ENCODE measurements around the gene SLC22A6. TPM values are rescaled to one million over a fixed set of nuclear protein-coding genes. Genes with fewer than 3 reads are reported as not detected.

The SLC22A6 gene
- total RNA-seq, 2 donors from 2014 or later = not detected

DNA sequence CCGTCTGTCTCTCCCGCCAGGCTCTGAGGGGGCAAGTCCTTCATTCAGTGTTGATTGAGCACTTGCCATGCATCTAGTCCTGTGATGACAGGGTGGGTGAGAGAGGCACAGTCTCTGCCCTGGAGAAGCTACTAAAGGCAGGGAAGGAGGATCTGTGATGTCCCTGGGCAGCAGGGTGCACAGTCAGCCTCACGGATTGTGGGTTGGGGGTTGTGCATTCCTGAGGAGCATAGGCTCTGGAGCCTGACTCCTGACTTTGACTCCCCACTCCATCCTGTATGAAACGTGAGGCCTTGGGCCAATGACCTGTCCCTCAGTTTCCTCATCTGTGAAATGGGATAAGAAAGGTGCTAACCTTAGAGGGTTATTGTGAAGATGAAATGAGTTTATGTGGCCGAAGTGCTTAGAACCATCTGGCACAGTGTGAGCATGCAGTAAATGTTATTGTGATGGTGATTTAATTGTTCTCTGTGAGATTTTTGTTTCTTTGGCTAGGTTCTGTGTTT, 26.2 kb upstream of the SLC22A6 start:
- Mint-ChIP-seq H3K36me3 (ENCODE audit: insufficient read depth in 2 of 2) (no peaks in the 10 kb centered on the region), H3K4me3 (no peak overlapping the region), H3K27me3 (ENCODE audit: low read depth) (peaks cover 17% of the 10 kb centered on the region), H3K9me3 (no peaks in the 10 kb centered on the region), H3K27ac (no peak overlapping the region), H3K4me1 (ENCODE audit: low read depth) (no peaks in the 10 kb centered on the region)
- DNase-seq (no peak), ATAC-seq (replicated peaks in 1 of 2) (no peak)

DNA sequence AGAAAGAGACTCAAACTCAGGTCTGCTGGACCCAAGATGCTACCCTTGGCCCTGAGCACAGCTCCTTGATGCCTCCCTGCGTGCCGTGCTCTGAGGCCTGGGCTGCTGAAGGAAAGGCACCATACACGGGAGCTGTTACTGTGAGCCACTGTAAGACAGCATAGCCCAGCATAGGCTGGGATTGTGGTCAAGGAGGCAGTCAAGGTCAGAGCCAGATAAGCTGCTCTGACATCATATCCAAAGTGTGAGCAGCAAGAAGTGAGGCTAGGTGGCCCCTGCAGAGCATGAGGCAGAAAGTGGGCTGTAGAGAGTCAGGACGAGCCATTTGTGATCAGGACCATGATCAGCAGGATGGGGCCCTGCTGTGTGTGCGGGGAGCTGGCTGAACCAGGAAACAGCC, 23.2 kb upstream of the SLC22A6 start:
- no peak for ATAC-seq (replicated peaks in 1 of 2)
- H3K27me3 Mint-ChIP-seq (ENCODE audit: low read depth) = no peaks in the 10 kb centered on the region
- no peaks in the 10 kb centered on the region for H3K9me3 Mint-ChIP-seq
- no peaks in the 10 kb centered on the region for H3K36me3 Mint-ChIP-seq (ENCODE audit: insufficient read depth in 2 of 2)
- no peaks in the 10 kb centered on the region for H3K4me1 Mint-ChIP-seq (ENCODE audit: low read depth)
- H3K27ac Mint-ChIP-seq = no peak overlapping the region
- DNase-seq = no peak
- no peak overlapping the region for H3K4me3 Mint-ChIP-seq

DNA sequence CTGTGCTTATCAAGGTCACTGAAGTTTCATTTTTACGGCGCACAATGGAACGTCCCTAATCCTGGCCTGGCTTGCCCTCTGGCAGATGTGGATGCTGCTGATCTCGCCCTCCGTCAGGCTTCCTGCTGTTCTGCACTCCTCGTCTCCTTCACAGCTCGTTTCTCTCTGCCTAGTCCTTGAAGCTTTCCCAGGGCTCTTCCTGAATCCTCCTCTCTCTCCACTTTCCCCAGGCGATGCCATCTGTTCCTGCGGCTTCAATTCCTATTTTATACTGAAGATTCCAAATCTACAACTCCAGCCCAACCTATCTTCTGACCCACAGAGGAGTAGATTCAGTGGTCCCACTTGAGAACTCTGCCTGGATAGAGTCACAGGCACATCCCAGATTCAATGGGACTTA, 16.7 kb upstream of the SLC22A6 start:
- H3K9me3 Mint-ChIP-seq = no peaks in the 10 kb centered on the region
- H3K4me1 Mint-ChIP-seq (ENCODE audit: low read depth) = no peaks in the 10 kb centered on the region
- no peak overlapping the region for H3K27ac Mint-ChIP-seq
- H3K36me3 Mint-ChIP-seq (ENCODE audit: insufficient read depth in 2 of 2) = no peaks in the 10 kb centered on the region
- DNase-seq = no peak
- H3K4me3 Mint-ChIP-seq = no peak overlapping the region
- H3K27me3 Mint-ChIP-seq (ENCODE audit: low read depth) = no peaks in the 10 kb centered on the region
- ATAC-seq (replicated peaks in 1 of 2) = no peak

DNA sequence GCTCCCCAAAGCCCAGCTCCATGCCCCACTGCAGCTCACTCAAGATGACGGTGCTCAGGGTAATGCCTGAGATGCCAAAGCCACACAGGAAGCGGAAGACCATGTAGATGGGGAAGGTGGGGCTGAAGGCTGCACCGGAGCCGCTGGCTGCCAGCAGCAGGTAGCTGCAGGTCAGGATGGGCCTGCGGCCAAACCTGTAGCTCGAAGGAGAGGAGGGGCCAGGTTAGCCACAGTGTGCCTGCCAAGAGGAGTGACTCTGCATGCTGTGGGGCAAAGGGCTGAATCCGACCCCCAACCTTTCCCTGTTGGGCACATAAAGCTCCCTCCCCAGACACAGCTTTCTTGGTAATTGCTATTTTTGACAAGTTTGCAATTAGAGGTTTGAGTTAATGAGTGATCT, 14.9 kb upstream of the SLC22A6 start:
- H3K4me3 Mint-ChIP-seq = no peak overlapping the region
- ATAC-seq (replicated peaks in 1 of 2) = no peak
- H3K27me3 Mint-ChIP-seq (ENCODE audit: low read depth) = no peaks in the 10 kb centered on the region

DNA sequence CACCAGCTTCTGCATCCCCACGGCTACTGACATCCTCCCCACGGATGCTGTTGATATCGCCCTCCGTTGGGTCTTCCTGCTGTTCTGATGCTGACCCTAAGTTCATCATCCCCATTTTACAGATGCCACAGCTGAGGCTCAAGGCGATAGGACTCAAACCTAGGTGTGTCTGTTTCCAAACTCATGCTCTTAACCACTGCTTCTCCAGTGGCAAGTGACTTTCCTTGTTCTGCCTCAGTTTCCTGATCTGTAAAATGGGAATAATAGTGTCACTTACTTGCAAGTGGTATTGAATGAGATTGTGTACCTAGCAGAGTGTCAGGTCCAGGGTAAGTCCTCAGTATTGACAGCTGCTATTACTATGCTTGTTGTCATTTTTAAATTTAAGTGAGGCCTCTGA, 14.4 kb upstream of the SLC22A6 start:
- H3K27ac Mint-ChIP-seq = no peak overlapping the region
- H3K9me3 Mint-ChIP-seq = no peaks in the 10 kb centered on the region
- no peaks in the 10 kb centered on the region for H3K36me3 Mint-ChIP-seq (ENCODE audit: insufficient read depth in 2 of 2)
- ATAC-seq (replicated peaks in 1 of 2) (no peak), DNase-seq (no peak)
- H3K27me3 Mint-ChIP-seq (ENCODE audit: low read depth) = no peaks in the 10 kb centered on the region
- no peak overlapping the region for H3K4me3 Mint-ChIP-seq
- no peaks in the 10 kb centered on the region for H3K4me1 Mint-ChIP-seq (ENCODE audit: low read depth)

More for the DNA sequence above, 14.9 kb upstream of the SLC22A6 start:
- Mint-ChIP-seq H3K9me3 (no peaks in the 10 kb centered on the region), H3K4me1 (ENCODE audit: low read depth) (no peaks in the 10 kb centered on the region), H3K36me3 (ENCODE audit: insufficient read depth in 2 of 2) (no peaks in the 10 kb centered on the region), H3K27ac (no peak overlapping the region)
- DNase-seq = no peak

DNA sequence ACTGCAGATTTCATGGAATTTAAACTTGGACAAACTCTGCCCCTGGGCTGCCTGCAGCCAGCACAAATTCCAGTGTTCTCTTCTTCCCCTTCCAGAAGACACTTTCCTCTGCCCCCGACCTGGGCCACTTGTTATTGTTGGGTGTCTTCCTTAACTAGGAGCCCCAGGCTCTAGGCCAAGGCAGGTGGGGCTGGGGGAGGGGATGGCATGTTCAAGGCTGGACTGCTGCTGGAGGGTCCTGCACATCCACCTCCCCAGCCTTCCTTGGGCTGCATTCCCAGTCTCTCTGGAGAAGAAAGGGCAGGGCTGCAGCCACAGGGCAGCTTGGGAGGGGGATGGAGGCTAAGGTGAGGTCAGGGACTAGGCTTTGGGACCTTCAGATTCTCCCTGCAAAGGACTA, 11.5 kb upstream of the SLC22A6 start:
- Mint-ChIP-seq H3K4me3 (no peak overlapping the region), H3K27me3 (ENCODE audit: low read depth) (no peaks in the 10 kb centered on the region), H3K4me1 (ENCODE audit: low read depth) (no peaks in the 10 kb centered on the region), H3K27ac (no peak overlapping the region), H3K36me3 (ENCODE audit: insufficient read depth in 2 of 2) (no peaks in the 10 kb centered on the region), H3K9me3 (no peaks in the 10 kb centered on the region)
- ATAC-seq (replicated peaks in 1 of 2) (no peak), DNase-seq (no peak)

DNA sequence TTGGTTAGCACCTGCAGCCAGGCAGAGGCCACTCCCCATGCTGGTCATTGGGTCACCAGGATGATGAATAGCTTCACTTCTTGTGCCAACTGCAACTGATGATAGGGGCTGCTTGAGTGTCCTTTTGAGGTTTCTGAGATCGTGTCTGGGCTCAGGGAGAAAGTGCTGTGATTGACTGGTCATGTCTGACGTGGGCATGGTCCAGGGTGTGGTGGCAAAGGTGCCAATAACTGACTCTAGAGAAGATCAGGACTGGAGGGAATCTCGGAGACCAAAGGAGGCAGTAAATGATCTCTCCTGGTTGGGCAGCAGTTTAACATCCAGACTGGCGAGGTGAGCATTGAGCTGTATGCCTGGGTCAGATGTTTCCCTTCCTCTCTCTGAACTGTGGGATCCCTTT, 10.0 kb upstream of the SLC22A6 start:
- H3K4me1 Mint-ChIP-seq (ENCODE audit: low read depth) = no peaks in the 10 kb centered on the region
- no peaks in the 10 kb centered on the region for H3K9me3 Mint-ChIP-seq
- H3K36me3 Mint-ChIP-seq (ENCODE audit: insufficient read depth in 2 of 2) = no peaks in the 10 kb centered on the region

DNA sequence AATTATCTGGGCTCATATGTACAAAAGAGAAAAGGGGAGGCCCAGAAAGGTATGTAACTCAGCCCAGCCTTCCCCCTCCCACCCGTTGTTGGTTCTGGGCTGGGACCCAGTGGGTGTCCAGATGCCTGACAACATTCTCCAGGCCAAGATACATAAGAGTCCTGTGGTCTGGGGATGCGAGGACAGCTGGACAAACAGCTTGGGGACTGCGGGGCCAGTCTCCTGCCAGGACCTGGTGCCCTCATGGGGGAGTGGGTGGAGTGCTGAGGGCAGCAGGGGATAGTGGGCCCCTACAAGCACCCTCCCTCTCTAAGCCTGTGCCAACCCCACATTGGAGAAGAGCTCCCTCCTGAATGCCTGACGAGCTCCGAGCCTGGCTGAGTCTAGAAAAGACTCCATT, 3.5 kb upstream of the SLC22A6 start:
- Mint-ChIP-seq H3K27me3 (ENCODE audit: low read depth) (peaks cover 23% of the 10 kb centered on the region), H3K4me3 (no peak overlapping the region), H3K36me3 (ENCODE audit: insufficient read depth in 2 of 2) (no peaks in the 10 kb centered on the region), H3K4me1 (ENCODE audit: low read depth) (no peaks in the 10 kb centered on the region), H3K27ac (no peak overlapping the region), H3K9me3 (no peaks in the 10 kb centered on the region)
- ATAC-seq (replicated peaks in 1 of 2) = no peak
- no peak for DNase-seq

More for the DNA sequence above, 10.0 kb upstream of the SLC22A6 start:
- H3K4me3 Mint-ChIP-seq = no peak overlapping the region
- DNase-seq = no peak
- H3K27me3 Mint-ChIP-seq (ENCODE audit: low read depth) = no peaks in the 10 kb centered on the region
- no peak overlapping the region for H3K27ac Mint-ChIP-seq
- no peak for ATAC-seq (replicated peaks in 1 of 2)

DNA sequence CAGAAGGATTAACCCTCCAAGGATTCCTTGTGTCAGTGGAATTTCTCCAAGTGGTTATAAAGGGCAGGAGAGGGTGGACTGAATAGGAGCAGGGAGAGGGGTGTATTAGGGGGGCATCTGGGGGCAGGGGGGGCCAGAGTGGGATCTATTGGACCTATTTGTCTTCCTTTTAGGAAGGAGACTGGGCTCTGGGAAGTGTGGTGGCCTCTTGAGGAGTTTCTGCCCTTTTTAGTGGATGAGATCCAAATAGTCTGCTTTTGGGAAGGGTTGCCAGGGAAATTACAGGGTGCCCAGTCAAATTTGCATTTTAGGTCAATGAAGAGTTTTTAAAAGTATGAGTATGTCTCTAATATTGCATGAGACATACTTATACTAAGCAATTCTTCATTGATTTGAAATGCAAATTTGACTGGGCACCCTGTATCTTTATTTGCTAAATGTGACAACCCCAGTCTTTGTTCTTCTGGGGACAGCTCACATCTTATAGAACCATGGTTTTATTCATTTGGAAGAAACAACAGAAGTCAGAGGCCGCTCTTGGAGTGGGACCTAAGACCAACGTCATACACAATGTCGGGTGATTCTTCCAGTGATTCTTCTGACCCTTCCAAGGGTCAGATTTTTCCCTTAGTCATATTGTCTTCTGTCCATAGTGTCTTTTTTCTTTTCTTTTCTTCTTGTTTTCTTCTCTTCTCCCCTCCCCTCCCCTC, 429 bp upstream of the SLC22A6 start:
- H3K4me3 Mint-ChIP-seq = no peak overlapping the region
- H3K9me3 Mint-ChIP-seq = no peaks in the 10 kb centered on the region
- DNase-seq (no peak), ATAC-seq (replicated peaks in 1 of 2) (no peak)
- peaks cover 26% of the 10 kb centered on the region for H3K27me3 Mint-ChIP-seq (ENCODE audit: low read depth)
- H3K36me3 Mint-ChIP-seq (ENCODE audit: insufficient read depth in 2 of 2) = no peaks in the 10 kb centered on the region
- H3K27ac Mint-ChIP-seq = no peak overlapping the region
- H3K4me1 Mint-ChIP-seq (ENCODE audit: low read depth) = no peaks in the 10 kb centered on the region

DNA sequence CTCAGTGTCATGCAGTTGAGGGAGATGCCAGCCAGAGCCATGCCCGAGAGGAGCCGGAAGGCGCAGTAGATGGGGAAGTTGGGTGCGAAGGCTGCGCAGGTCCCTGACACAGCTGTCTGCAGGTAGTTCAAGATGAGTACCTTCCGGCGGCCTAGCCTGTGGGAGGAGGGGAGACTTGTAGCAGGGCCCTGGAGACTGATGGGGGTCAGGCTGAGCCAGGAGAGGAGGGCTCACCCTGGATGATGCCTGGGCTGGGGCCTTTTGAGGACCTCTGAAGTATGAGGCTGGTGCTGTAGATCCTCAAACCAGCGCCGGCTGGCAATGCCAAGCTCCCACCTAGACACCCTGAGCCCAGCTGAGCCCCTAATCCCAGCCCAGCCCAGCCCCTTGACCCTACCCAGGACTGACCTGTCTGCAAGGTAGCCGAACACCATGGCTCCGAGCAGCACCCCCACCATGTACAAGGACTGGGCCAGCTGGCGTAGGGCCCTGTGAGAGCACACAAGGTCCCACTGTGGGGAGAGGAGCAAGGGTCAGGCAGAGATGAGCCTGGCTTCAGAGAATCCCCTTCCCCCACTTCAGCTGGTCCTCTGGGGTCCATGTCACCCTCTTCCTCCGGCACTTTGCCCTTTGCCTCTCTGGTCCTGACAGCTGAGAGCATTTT, 1.1 kb downstream of the SLC22A6 start:
- H3K9me3 Mint-ChIP-seq = no peaks in the 10 kb centered on the region
- ATAC-seq (replicated peaks in 1 of 2) (no peak), DNase-seq (no peak)
- H3K27ac Mint-ChIP-seq = no peak overlapping the region
- H3K27me3 Mint-ChIP-seq (ENCODE audit: low read depth) = peaks cover 35% of the 10 kb centered on the region
- no peak overlapping the region for H3K4me3 Mint-ChIP-seq
- H3K4me1 Mint-ChIP-seq (ENCODE audit: low read depth) = no peaks in the 10 kb centered on the region
- no peaks in the 10 kb centered on the region for H3K36me3 Mint-ChIP-seq (ENCODE audit: insufficient read depth in 2 of 2)

DNA sequence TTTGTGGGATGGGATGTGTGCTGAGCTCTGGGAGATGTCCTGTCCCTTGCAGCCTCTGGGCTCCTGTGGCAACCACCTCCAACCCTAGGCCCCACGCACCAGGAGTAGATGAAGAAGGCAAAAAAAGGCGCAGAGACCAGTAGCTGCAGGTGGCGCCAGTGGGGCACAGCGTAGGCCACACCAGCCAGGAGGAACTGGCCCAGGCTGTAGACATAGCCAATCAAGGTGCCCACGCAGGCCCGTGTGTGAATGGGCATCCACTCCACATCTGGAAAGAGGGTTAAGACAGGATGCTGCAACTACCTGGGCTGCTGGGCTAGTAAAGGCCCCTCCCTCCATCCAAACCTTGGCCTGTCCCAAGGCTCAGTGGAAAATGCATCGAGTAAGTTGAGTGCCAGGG, 3.0 kb downstream of the SLC22A6 start:
- Mint-ChIP-seq H3K4me3 (no peak overlapping the region), H3K27ac (no peak overlapping the region), H3K4me1 (ENCODE audit: low read depth) (no peaks in the 10 kb centered on the region), H3K9me3 (no peaks in the 10 kb centered on the region), H3K27me3 (ENCODE audit: low read depth) (peaks cover 24% of the 10 kb centered on the region), H3K36me3 (ENCODE audit: insufficient read depth in 2 of 2) (no peaks in the 10 kb centered on the region)
- no peak for DNase-seq
- ATAC-seq (replicated peaks in 1 of 2) = no peak

DNA sequence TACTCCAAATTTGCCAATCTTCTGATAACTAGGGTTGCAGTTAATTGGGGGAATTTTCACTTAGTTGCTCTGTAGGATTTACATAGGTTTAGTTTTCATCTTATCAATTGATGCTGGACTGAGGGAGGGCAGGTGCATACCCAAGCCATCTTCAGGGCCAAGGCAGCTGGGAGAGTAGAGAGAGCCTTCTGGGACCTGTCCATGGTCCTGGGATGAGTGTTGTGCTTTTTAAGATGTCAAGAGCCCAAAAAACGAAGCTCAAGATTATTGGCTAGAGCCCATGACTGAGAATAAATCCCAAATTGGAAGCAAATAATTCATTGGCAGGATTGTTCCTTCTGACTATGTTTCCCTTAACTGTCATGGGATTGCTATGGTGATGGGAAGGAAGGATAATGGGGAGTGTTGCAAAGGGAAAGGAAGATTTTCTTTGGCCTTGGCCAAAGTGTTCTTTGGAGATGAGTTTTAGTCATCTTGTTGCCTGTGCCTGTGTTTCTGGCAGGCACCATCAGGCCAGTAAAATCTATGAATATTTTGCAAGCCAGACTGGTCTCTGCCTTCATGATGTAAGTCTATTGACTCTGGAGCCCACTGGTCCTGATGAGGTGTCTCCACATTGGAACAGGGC, 4.5 kb downstream of the SLC22A6 start:
- Mint-ChIP-seq H3K27ac (no peak overlapping the region), H3K4me3 (no peak overlapping the region), H3K4me1 (ENCODE audit: low read depth) (no peaks in the 10 kb centered on the region), H3K9me3 (no peaks in the 10 kb centered on the region), H3K36me3 (ENCODE audit: insufficient read depth in 2 of 2) (no peaks in the 10 kb centered on the region), H3K27me3 (ENCODE audit: low read depth) (peaks cover 13% of the 10 kb centered on the region)
- ATAC-seq (replicated peaks in 1 of 2) (no peak), DNase-seq (no peak)

DNA sequence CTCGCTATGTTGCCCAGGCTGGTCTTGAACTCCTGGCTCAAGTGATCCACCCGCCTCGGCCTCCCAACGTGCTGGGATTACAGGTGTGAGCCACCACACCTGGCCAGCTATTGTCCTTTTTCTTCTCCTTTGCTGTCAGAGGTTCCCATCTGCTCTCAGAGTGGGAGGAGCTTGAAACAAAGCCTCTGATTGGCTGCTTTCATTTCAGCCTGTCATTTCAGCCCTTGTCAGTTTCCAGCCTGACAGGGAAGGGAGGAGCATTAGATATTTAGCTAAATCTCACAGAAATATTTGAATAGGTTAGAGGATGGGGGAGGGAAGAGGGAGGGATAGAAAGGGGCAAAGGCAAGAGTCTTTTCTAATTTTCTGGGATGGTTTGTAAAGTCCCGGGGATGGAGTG, 8.7 kb downstream of the SLC22A6 start:
- Mint-ChIP-seq H3K27ac (no peak overlapping the region), H3K4me3 (no peak overlapping the region), H3K9me3 (no peaks in the 10 kb centered on the region), H3K36me3 (ENCODE audit: insufficient read depth in 2 of 2) (no peaks in the 10 kb centered on the region), H3K4me1 (ENCODE audit: low read depth) (no peaks in the 10 kb centered on the region), H3K27me3 (ENCODE audit: low read depth) (peaks cover 21% of the 10 kb centered on the region)
- DNase-seq = no peak
- no peak for ATAC-seq (replicated peaks in 1 of 2)
